K562 (cell line): ENCODE measurements around the gene PTH2. TPM values are rescaled to one million over a fixed set of nuclear protein-coding genes. Genes with fewer than 3 reads are reported as not detected.

Experiments used
- CCNT2 ChIP-seq: IDR thresholded peaks from 2 replicates; pipeline ENCODE4 v1.6.1; 2011; ENCODE audit warnings: borderline replicate concordance, low read depth, mild to moderate bottlenecking, moderate library complexity, mixed read lengths, low read length; ENCODE audit not compliant: insufficient read length; ENCODE audit errors: extremely low read depth
- CSDE1 ChIP-seq, 2 experiments: fragments of 450-650 bp; IDR thresholded peaks; 2 replicates each; pipeline ENCODE4 v1.6.1; 2016; ENCODE audit warnings: mild to moderate bottlenecking in 1 of 2
- KLF1 ChIP-seq: fragments of 450-650 bp; IDR thresholded peaks from 2 replicates; pipeline ENCODE4 v1.6.1; 2016; ENCODE audit warnings: missing genetic modification characterization, missing compliant biosample characterization
- MCM2 ChIP-seq: fragments of 450-650 bp; IDR thresholded peaks from 2 replicates; pipeline ENCODE4 v1.6.1; 2017; ENCODE audit warnings: low read depth, mild to moderate bottlenecking
- RBM15 ChIP-seq: fragments of 200-400 bp; formaldehyde crosslinking; IDR thresholded peaks from 2 replicates; pipeline ENCODE4 v1.6.1; 2018; ENCODE audit warnings: mild to moderate bottlenecking, low read length, moderate library complexity; ENCODE audit not compliant: insufficient read depth
- TAF9B ChIP-seq: fragments of 450-650 bp; IDR thresholded peaks from 2 replicates; pipeline ENCODE4 v1.6.1; 2018; ENCODE audit warnings: mild to moderate bottlenecking; ENCODE audit not compliant: partially characterized antibody
- XRCC4 ChIP-seq: IDR thresholded peaks from one replicate; pipeline ENCODE4 v1.6.1; 2011; ENCODE audit not compliant: insufficient read depth, insufficient read length; ENCODE audit errors: extremely low read depth
- ZBTB7A ChIP-seq: IDR thresholded peaks from 2 replicates; pipeline ENCODE4 v1.6.1; 2011; ENCODE audit warnings: low read depth, mild to moderate bottlenecking, low read length, moderate library complexity, borderline replicate concordance; ENCODE audit not compliant: control insufficient read depth
- ZNF253 ChIP-seq: fragments of 250-450 bp; sonication (Bioruptor Pico); conservative IDR thresholded peaks from 2 replicates; pipeline ENCODE4 v1.6.1; 2021; ENCODE audit warnings: mild to moderate bottlenecking
- ZNF445 ChIP-seq: fragments of 250-450 bp; sonication (Bioruptor Pico); IDR thresholded peaks from 2 replicates; pipeline ENCODE4 v1.4.0; 2020; ENCODE audit warnings: low read depth, mild to moderate bottlenecking, moderate library complexity
- ZNF76 ChIP-seq: fragments of 250-450 bp; sonication (Bioruptor Pico); IDR thresholded peaks from 2 replicates; pipeline ENCODE4 v1.4.0; 2020; ENCODE audit warnings: mild to moderate bottlenecking, moderate library complexity, borderline replicate concordance
- polyA plus RNA-seq, 8 experiments: library from polyadenylated mRNA; depleted of rRNA in 4 of 8; stranded (reverse) in 5 of 8; unstranded in 3 of 8; fragments of >200 nt; fragmentation: Nextera tagmentation in 2 of 8; fragmentation: Illumina TruSeq in 1 of 8; extraction: Ambion mirVana in 2 of 8; extraction: Trizol in 1 of 8; gene quantifications; 2 replicates each; pipeline versions ENCODE4 v1.2.1 to v1.2.3, GENCODE V29; 2011 to 2014; ENCODE audit warnings: inconsistent platforms in 1 of 8, missing spikeins in 1 of 8
- total RNA-seq, 7 experiments: library from RNA; depleted of rRNA in 6 of 7; stranded (reverse); fragments of >200 nt in 6 of 7; fragmentation: Illumina TruSeq in 2 of 7; extraction: Trizol in 2 of 7; gene quantifications; 2 replicates each; pipeline versions ENCODE4 v1.2.1 to v1.2.3, GENCODE V29; 2011 to 2021; ENCODE audit warnings: low replicate concordance in 1 of 7
- TF ChIP-seq, protein P1 (sequence below): sonication (generic); formaldehyde crosslinking; IDR thresholded peaks from 2 replicates; pipeline ENCODE4 v1.8.1; 2023; ENCODE audit warnings: mild to moderate bottlenecking, missing genetic modification reagents
- TF ChIP-seq, protein P2 (sequence below): fragments of 450-650 bp; IDR thresholded peaks from 2 replicates; pipeline ENCODE4 v1.6.1; 2017; ENCODE audit warnings: antibody characterized with exemption
- TF ChIP-seq, protein P3 (sequence below): sonication (generic); formaldehyde crosslinking; IDR thresholded peaks from 2 replicates; pipeline ENCODE4 v1.4.0; 2020; ENCODE audit warnings: mild to moderate bottlenecking, missing genetic modification reagents
- TF ChIP-seq, protein P4 (sequence below): fragments of 450-650 bp; formaldehyde crosslinking; IDR thresholded peaks from 2 replicates; pipeline ENCODE4 v1.4.0; 2022; ENCODE audit warnings: mild to moderate bottlenecking, moderate library complexity
- TF ChIP-seq, protein P5 (sequence below): fragments of 250-450 bp; sonication (Bioruptor Pico); IDR thresholded peaks from 2 replicates; pipeline ENCODE4 v1.9.0; 2021; ENCODE audit warnings: mild to moderate bottlenecking, inconsistent platforms

PTH2 gene
- total and polyA plus RNA-seq, 9 of the 15 experiments (the other 6 are each of a cell fraction or from before 2014, with no cell fraction given): 1.3 TPM; not detected in 8

DNA sequence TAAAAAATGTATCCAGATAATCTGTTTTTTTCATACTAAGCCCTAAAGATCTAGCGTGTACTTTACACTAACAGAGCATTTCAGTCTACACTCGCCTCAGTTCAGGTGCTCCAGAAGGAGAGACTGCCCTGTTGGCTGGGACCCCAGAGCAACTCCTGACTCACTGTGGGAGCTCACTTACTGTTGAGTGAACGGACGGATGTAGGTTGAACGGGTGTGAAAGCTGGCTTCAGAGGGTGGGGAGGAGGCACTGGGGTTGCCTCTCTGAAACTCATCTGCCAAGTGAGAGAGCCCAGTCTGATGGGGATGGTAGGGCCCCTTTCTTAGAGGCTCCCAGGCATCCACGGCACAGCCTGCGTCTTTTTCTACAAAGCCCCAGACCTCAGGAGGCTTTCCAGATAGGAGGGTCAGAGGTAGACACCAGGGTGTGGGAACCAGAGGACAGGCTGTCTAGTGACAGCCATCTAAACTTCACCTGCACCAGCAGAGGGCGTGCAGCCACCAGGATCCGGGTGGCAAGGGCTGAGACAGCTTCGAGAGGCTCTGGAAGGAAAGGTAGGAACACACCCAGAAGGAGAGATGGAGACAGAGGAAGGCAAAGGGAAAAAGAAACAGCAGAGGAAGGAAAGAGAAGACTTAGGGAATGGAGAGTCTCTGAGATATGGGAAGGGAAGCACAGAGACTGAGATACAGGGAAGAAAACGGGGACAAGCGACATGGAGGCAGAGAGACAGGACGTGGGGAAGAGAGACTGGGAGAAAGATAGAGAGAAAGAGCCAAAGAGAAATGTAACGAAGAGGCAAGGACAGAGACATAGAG is 31.5 kb downstream of the PTH2 start (continued):
- TF ChIP-seq, protein P1, sequence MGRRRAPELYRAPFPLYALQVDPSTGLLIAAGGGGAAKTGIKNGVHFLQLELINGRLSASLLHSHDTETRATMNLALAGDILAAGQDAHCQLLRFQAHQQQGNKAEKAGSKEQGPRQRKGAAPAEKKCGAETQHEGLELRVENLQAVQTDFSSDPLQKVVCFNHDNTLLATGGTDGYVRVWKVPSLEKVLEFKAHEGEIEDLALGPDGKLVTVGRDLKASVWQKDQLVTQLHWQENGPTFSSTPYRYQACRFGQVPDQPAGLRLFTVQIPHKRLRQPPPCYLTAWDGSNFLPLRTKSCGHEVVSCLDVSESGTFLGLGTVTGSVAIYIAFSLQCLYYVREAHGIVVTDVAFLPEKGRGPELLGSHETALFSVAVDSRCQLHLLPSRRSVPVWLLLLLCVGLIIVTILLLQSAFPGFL (CRISPR knock-in tag): no peak
- TF ChIP-seq, protein P2, sequence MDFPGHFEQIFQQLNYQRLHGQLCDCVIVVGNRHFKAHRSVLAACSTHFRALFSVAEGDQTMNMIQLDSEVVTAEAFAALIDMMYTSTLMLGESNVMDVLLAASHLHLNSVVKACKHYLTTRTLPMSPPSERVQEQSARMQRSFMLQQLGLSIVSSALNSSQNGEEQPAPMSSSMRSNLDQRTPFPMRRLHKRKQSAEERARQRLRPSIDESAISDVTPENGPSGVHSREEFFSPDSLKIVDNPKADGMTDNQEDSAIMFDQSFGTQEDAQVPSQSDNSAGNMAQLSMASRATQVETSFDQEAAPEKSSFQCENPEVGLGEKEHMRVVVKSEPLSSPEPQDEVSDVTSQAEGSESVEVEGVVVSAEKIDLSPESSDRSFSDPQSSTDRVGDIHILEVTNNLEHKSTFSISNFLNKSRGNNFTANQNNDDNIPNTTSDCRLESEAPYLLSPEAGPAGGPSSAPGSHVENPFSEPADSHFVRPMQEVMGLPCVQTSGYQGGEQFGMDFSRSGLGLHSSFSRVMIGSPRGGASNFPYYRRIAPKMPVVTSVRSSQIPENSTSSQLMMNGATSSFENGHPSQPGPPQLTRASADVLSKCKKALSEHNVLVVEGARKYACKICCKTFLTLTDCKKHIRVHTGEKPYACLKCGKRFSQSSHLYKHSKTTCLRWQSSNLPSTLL: 0 out of 2 replicates have a peak, but pooled peaks have one; percentile 45
- TF ChIP-seq ZNF445 (CRISPR knock-in tag) (no peak), CCNT2 (no peak), RBM15 (no peak), ZNF76 (CRISPR knock-in tag) (no peak), TAF9B (no peak), XRCC4 (no peak), CSDE1 (IDR thresholded peaks at IDR 0.05) (0 out of 4 replicates have a peak, but pooled peaks of 1 of the 2 experiments have one; percentile 82), MCM2 (no peak), ZBTB7A (0 out of 2 replicates have a peak, but pooled peaks have one; percentile 15), ZNF253 (CRISPR knock-in tag) (no peak), KLF1 (tag) (no peak)
- TF ChIP-seq, protein P3, sequence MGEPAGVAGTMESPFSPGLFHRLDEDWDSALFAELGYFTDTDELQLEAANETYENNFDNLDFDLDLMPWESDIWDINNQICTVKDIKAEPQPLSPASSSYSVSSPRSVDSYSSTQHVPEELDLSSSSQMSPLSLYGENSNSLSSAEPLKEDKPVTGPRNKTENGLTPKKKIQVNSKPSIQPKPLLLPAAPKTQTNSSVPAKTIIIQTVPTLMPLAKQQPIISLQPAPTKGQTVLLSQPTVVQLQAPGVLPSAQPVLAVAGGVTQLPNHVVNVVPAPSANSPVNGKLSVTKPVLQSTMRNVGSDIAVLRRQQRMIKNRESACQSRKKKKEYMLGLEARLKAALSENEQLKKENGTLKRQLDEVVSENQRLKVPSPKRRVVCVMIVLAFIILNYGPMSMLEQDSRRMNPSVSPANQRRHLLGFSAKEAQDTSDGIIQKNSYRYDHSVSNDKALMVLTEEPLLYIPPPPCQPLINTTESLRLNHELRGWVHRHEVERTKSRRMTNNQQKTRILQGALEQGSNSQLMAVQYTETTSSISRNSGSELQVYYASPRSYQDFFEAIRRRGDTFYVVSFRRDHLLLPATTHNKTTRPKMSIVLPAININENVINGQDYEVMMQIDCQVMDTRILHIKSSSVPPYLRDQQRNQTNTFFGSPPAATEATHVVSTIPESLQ (CRISPR knock-in tag): no peak
- TF ChIP-seq, protein P4, sequence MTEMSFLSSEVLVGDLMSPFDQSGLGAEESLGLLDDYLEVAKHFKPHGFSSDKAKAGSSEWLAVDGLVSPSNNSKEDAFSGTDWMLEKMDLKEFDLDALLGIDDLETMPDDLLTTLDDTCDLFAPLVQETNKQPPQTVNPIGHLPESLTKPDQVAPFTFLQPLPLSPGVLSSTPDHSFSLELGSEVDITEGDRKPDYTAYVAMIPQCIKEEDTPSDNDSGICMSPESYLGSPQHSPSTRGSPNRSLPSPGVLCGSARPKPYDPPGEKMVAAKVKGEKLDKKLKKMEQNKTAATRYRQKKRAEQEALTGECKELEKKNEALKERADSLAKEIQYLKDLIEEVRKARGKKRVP (CRISPR knock-in tag): no peak
- TF ChIP-seq, protein P5, sequence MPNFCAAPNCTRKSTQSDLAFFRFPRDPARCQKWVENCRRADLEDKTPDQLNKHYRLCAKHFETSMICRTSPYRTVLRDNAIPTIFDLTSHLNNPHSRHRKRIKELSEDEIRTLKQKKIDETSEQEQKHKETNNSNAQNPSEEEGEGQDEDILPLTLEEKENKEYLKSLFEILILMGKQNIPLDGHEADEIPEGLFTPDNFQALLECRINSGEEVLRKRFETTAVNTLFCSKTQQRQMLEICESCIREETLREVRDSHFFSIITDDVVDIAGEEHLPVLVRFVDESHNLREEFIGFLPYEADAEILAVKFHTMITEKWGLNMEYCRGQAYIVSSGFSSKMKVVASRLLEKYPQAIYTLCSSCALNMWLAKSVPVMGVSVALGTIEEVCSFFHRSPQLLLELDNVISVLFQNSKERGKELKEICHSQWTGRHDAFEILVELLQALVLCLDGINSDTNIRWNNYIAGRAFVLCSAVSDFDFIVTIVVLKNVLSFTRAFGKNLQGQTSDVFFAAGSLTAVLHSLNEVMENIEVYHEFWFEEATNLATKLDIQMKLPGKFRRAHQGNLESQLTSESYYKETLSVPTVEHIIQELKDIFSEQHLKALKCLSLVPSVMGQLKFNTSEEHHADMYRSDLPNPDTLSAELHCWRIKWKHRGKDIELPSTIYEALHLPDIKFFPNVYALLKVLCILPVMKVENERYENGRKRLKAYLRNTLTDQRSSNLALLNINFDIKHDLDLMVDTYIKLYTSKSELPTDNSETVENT (CRISPR knock-in tag): 0 out of 2 replicates have a peak, but pooled peaks have one; percentile 44
